Psoas muscle (tissue), 8 donors: Measurements from ENCODE around the gene STAT3. TPM values are rescaled to one million over a fixed set of nuclear protein-coding genes. Genes with fewer than 3 reads are reported as not detected.

Experiments used
- ATAC-seq, 4 donors: fragments of 200-7000 bp; cut with Tn5 transposase; one replicate each; pipeline ENCODE4 v1.9.1; 2020; ENCODE audit warnings: moderate library complexity in 3 of 4, mild to moderate bottlenecking in 2 of 4
- DNase-seq, 2 donors: peaks; one replicate each; pipeline ENCODE4 v3.0.0-alpha.2; 2020
- H3K27ac ChIP-seq: fragments of 200-600 bp; one replicate; pipeline ENCODE4 v1.8.0; 2022
- H3K27me3 ChIP-seq, 3 donors: fragments of 200-600 bp in 1 of 3; one replicate each; pipeline versions ENCODE4 v1.6.1 to v1.8.0; 2013 to 2022; ENCODE audit warnings: low read length in 2 of 3, mild to moderate bottlenecking in 2 of 3, moderate library complexity in 1 of 3; ENCODE audit not compliant: insufficient read depth in 3 of 3
- H3K36me3 ChIP-seq, 2 donors: fragments of 200-600 bp in 1 of 2; one replicate each; pipeline versions ENCODE4 v1.6.1 to v1.8.0; 2013 to 2022; ENCODE audit warnings: low read depth in 1 of 2, mild to moderate bottlenecking in 1 of 2, moderate library complexity in 1 of 2; ENCODE audit not compliant: insufficient read depth in 1 of 2
- H3K4me1 ChIP-seq: fragments of 200-600 bp; one replicate; pipeline ENCODE4 v1.8.0; 2022
- H3K4me3 ChIP-seq: fragments of 200-600 bp; one replicate; pipeline ENCODE4 v1.8.0; 2022; ENCODE audit warnings: mild to moderate bottlenecking
- H3K9me3 ChIP-seq: fragments of 200-600 bp; one replicate; pipeline ENCODE4 v1.8.0; 2022
- WGBS, 3 donors: extraction: QIAGEN DNeasy Blood & Tissue Kit; methylation state at CpG; one replicate each; pipeline versions ENCODE4 v1.1.6 to v1.1.7; 2013; 5-methylcytosine and 5-hydroxymethylcytosine counted together
- intact Hi-C, 2 donors: fragments of 100-400 bp; cut with DNase I; formaldehyde crosslinking; loops; one replicate each; pipeline versions ENCODE4 v1.11.0 to v1.14.2; 2022
- polyA plus RNA-seq, 3 donors: library from polyadenylated mRNA; stranded (reverse); fragments of 200-250 nt; gene quantifications; one replicate each; pipeline ENCODE4 v1.2.3, GENCODE V29; 2013
- total RNA-seq, 4 donors: library from RNA; stranded (reverse); fragmentation: NEBNext Ultra II Directional in 2 of 4; extraction: Animal tissue kit (Norgen Biotek cat#: 25700) in 2 of 4; gene quantifications; one replicate each; pipeline versions ENCODE4 v1.2.1 to v1.2.4, GENCODE V29; 2021 to 2023
- TF ChIP-seq, protein P1 (sequence below): fragments of 200-600 bp; IDR thresholded peaks from one replicate; pipeline ENCODE4 v1.8.0; 2022; ENCODE audit warnings: antibody characterized with exemption
- donor health status: healthy with polysubstance abuse.
- donor health status: DM: no; HTN: no; CAD: no; lungs with moderate emphysema.
- donor health status: Bipolar disorder and iron deficiency.
- donor health status: healthy.
- donor health status: DM: yes; HTN: yes; CAD: no.
- donor health status: DM: no; HTN: no; CAD: no.
- donor health status: DM: no; HTN: no; CAD: no.
- donor health status: DM: yes; HTN: yes; CAD: no.

STAT3 gene
- total and polyA plus RNA-seq, 7 donors = 67.3 to 279 (median 111) TPM

DNA sequence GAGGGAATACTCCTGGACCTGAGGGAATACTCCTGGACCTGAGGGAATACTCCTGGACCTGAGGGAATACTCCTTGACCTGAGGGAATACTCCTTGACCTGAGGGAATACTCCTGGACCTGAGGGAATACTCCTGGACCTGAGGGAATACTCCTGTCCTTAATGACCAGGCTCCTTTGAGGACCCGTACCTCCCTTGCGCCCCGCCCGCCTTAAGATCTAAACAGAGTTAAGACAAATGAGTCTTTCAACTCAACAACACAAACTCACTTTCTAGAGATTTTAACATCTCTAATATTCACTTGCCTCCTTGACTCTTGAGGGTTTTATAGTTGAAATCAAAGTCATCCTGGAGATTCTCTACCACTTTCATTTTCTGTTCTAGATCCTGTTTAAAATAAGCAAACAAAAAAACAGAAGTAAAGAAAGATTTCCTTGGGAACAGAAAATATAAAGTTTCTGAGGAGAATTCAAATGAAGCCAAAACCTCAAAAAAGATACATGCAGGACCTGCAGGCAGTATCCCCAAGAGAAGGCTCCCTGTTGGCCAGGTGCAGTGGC is 49.7 kb downstream of the STAT3 start:
- ATAC-seq (no peak), DNase-seq (no peak)
- Histone ChIP-seq H3K36me3 (peaks cover 20 to 95% of the 10 kb centered on the region in 2 donors), H3K4me1 (no peaks in the 10 kb centered on the region), H3K27me3 (no peaks in the 10 kb centered on the region), H3K9me3 (no peaks in the 10 kb centered on the region), H3K27ac (no peak overlapping the region), H3K4me3 (no peak overlapping the region)
- TF ChIP-seq, protein P1, sequence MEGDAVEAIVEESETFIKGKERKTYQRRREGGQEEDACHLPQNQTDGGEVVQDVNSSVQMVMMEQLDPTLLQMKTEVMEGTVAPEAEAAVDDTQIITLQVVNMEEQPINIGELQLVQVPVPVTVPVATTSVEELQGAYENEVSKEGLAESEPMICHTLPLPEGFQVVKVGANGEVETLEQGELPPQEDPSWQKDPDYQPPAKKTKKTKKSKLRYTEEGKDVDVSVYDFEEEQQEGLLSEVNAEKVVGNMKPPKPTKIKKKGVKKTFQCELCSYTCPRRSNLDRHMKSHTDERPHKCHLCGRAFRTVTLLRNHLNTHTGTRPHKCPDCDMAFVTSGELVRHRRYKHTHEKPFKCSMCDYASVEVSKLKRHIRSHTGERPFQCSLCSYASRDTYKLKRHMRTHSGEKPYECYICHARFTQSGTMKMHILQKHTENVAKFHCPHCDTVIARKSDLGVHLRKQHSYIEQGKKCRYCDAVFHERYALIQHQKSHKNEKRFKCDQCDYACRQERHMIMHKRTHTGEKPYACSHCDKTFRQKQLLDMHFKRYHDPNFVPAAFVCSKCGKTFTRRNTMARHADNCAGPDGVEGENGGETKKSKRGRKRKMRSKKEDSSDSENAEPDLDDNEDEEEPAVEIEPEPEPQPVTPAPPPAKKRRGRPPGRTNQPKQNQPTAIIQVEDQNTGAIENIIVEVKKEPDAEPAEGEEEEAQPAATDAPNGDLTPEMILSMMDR = no peak
- 89 to 97% (median 94%) methylated on average over 4 of the region's 4 CpGs for WGBS, 3 donors
- intact Hi-C loops = no loop called here

DNA sequence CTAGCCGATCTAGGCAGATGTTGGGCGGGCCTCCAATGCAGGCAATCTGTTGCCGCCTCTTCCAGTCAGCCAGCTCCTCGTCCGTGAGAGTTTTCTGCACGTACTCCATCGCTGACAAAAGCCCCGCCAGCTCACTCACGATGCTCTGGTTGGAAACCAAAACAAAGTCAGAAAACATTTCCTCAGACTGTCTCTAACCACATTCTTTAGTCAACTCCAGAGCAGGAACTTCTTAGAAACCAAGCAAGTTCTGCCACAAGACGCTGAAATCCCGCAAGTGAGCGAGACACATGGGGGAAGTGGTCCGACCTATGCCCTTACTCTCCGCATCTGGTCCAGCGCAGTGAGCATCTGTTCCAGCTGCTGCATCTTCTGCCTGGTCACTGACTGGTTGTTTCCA is 50.8 kb downstream of the STAT3 start:
- H3K9me3 ChIP-seq = no peaks in the 10 kb centered on the region
- H3K4me3 ChIP-seq = no peak overlapping the region
- H3K27me3 ChIP-seq = no peaks in the 10 kb centered on the region
- intact Hi-C loops = no loop called here
- DNase-seq = no peak
- TF ChIP-seq, protein P1 = no peak
- WGBS, 3 donors = 73 to 78% (median 75%) methylated on average over 15 of the region's 15 CpGs
- no peak for ATAC-seq
- H3K4me1 ChIP-seq = no peaks in the 10 kb centered on the region
- H3K36me3 ChIP-seq = peaks cover 27 to 95% of the 10 kb centered on the region in 2 donors
- H3K27ac ChIP-seq = no peak overlapping the region

DNA sequence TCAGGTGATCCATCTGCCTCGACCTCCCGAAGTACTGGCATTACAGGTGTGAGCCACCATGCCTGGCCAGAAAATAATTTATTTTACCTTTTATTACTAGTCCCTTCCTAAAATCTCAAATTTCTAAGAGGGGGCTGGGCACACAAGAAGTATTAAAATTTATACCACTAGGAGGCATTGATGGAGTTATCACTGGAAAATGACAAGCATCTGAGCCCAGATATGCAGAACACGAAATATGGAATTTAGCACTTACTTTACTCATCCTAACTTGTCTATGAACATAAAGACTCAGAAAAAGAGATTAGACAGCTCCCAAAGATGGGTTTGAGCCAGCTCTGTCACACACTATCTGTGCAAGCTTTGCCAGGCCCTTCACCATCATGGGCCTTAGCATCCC is 53.6 kb downstream of the STAT3 start:
- TF ChIP-seq, protein P1 = no peak
- Histone ChIP-seq H3K4me3 (no peak overlapping the region), H3K27ac (no peak overlapping the region), H3K36me3 (peaks cover 23 to 95% of the 10 kb centered on the region in 2 donors), H3K4me1 (peaks cover 4% of the 10 kb centered on the region), H3K27me3 (no peaks in the 10 kb centered on the region), H3K9me3 (no peaks in the 10 kb centered on the region)
- DNase-seq (no peak), ATAC-seq (no peak)
- WGBS, 3 donors = 74 to 86% (median 76%) methylated on average over 3 of the region's 3 CpGs
- intact Hi-C loops = no loop called here

DNA sequence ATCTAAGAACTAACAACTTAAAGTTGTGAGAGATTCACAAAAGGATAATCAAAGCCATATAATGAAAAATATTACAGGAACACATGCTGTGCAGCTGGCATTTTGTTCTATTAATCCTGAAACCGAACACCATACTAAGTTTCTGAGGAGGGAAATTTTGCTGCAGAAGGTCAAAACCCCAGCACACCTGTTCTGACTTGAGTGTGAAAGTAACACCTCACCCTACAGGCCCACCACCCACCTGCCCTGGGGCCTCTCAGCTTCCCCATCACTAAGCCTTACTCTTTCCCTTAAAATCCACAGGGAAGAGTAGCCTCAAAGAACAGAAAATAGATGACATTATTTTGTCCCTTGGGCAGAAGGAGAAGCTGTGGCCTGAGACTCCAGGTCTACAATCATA is 55.2 kb downstream of the STAT3 start:
- Histone ChIP-seq H3K36me3 (peaks cover 28 to 97% of the 10 kb centered on the region in 2 donors), H3K9me3 (no peaks in the 10 kb centered on the region), H3K27ac (no peak overlapping the region), H3K4me1 (peaks cover 19% of the 10 kb centered on the region), H3K27me3 (no peaks in the 10 kb centered on the region), H3K4me3 (no peak overlapping the region)
- no peak for ATAC-seq
- TF ChIP-seq, protein P1 = no peak
- intact Hi-C loops = no loop called here
- WGBS, 3 donors = 50 to 74% (median 67%) methylated on average over 1 of the region's 1 CpG
- no peak for DNase-seq
